ENCODE results near the gene AP4M1.

The AP4M1 gene

GRCh38 chr7:100101016-100101862 lies at the start of gene AP4M1, which contains the start of gene MCM7:
AP4M1 (plus strand) TSS chr7:100101643; CDS start chr7:100101715, 72 bp downstream.
MCM7 (minus strand) TSS chr7:100101397; CDS start chr7:100101294, 103 bp downstream.
- DNase-seq, result peak; percentile 99

- DNase-seq, result peak; percentile 51
These were observed 48.2 kb upstream of the AP4M1 start for GRCh38 chr7:100053215-100053614.

- DNase-seq, result no peak
These were observed 44.4 kb upstream of the AP4M1 start for GRCh38 chr7:100057006-100057405.

GRCh38 chr7:100059251-100059739 lies 42.1 kb upstream of the AP4M1 start:
- no peak for DNase-seq

GRCh38 chr7:100061518-100062193 lies 39.8 kb upstream of the AP4M1 start:
- no peak for DNase-seq

GRCh38 chr7:100063376-100063775 lies 38.1 kb upstream of the AP4M1 start:
- no peak for DNase-seq

- DNase-seq, result no peak
These were observed 37.3 kb upstream of the AP4M1 start for GRCh38 chr7:100064162-100064561.

- no peak for DNase-seq
These were observed 35.8 kb upstream of the AP4M1 start for GRCh38 chr7:100065452-100066186.

GRCh38 chr7:100066953-100067352 lies 34.5 kb upstream of the AP4M1 start:
- no peak for DNase-seq

GRCh38 chr7:100069991-100070390 lies 31.5 kb upstream of the AP4M1 start:
- DNase-seq, result no peak

- DNase-seq, result no peak
These were observed 30.3 kb upstream of the AP4M1 start for GRCh38 chr7:100071018-100071723.

GRCh38 chr7:100072462-100072861 lies 29.0 kb upstream of the AP4M1 start:
- no peak for DNase-seq

GRCh38 chr7:100074841-100075240 lies 26.6 kb upstream of the AP4M1 start:
- DNase-seq, result no peak

GRCh38 chr7:100075418-100075817 lies 26.0 kb upstream of the AP4M1 start:
- DNase-seq, result no peak

GRCh38 chr7:100077205-100077604 lies 24.2 kb upstream of the AP4M1 start:
- no peak for DNase-seq

- DNase-seq, result no peak
These were observed 22.4 kb upstream of the AP4M1 start for GRCh38 chr7:100079024-100079560.

GRCh38 chr7:100080907-100081534 lies 20.4 kb upstream of the AP4M1 start:
- no peak for DNase-seq

GRCh38 chr7:100081535-100082102 lies 19.8 kb upstream of the AP4M1 start, which contains the start of gene ZNF3:
ZNF3 (minus strand) TSS chr7:100081723; CDS start chr7:100077357, 4,366 bp downstream.
- DNase-seq, result peak; percentile 99

- no peak for DNase-seq
These were observed 18.5 kb upstream of the AP4M1 start for GRCh38 chr7:100082978-100083377.

- no peak for DNase-seq
These were observed 15.9 kb upstream of the AP4M1 start for GRCh38 chr7:100085515-100085914.

GRCh38 chr7:100087055-100087750 lies 14.2 kb upstream of the AP4M1 start:
- peak; percentile 98 for DNase-seq
